Measurements from ENCODE around the gene CHD3. TPM values are rescaled to one million over a fixed set of nuclear protein-coding genes. Genes with fewer than 3 reads are reported as not detected.
A peak's percentile ranks its signal among the peaks of the same experiment; 100 is the strongest.

Gene CHD3
- polyA plus RNA-seq, 1 of the 3 experiments (the other 2 are of a cell fraction): 56.2 TPM

- H3K27me3 ChIP-seq (ENCODE audit: insufficient read depth): no peaks in the 10 kb centered on the region
- H4K20me1 ChIP-seq (ENCODE audit: insufficient read depth): peaks cover 3% of the 10 kb centered on the region; the same call in 1 of the 2 replicates
- no peak overlapping the region for H3K4me2 ChIP-seq
- peaks cover 38% of the 10 kb centered on the region for H3F3A ChIP-seq (replicated peaks; ENCODE audit: insufficient read depth)
- H3K9me2 ChIP-seq: no peaks in the 10 kb centered on the region
- H3K4me1 ChIP-seq (ENCODE audit: control insufficient read depth in 1 of 2, insufficient read depth in 2 of 2, low read depth in 1 of 2, low read length in 1 of 2): peaks cover 33 to 71% of the 10 kb centered on the region in 2 experiments
- H3K36me3 ChIP-seq (replicated peaks in 1 of 2; ENCODE audit: control insufficient read depth in 1 of 2, insufficient read depth in 2 of 2, low read length in 1 of 2): peaks cover 13 to 16% of the 10 kb centered on the region in 2 experiments
- WGBS (ENCODE audit: low lambda C conversion rate): under 1% methylated on average over 45 of the region's 100 CpGs
- peak overlapping the region; percentile 96 to 100; a peak in 3 of 4 replicates for H3K27ac ChIP-seq (ENCODE audit: low read depth in 2 of 2, low read length in 1 of 2)
- H3K9ac ChIP-seq: peak overlapping the region; percentile 77; the same call in 1 of the 2 replicates
- H3K79me2 ChIP-seq (ENCODE audit: insufficient read depth): peaks cover 37% of the 10 kb centered on the region
- peak; percentile 55 for DNase-seq
- no peak overlapping the region for H2AFZ ChIP-seq (ENCODE audit: low read depth)
- no peak for TF ChIP-seq USF1 (IDR thresholded peaks at IDR 0.05; ENCODE audit: borderline replicate concordance, low read depth)
- no peak for TF ChIP-seq POLR2AphosphoS5 (IDR thresholded peaks at IDR 0.05; ENCODE audit: low read depth, low read length)
- no peak for TF ChIP-seq IRF3 (IDR thresholded peaks at IDR 0.05; ENCODE audit: low read depth, low read length)
- no peak for TF ChIP-seq RXRA (IDR thresholded peaks at IDR 0.05; ENCODE audit: borderline replicate concordance, low read depth)
- TF ChIP-seq RCOR1 (IDR thresholded peaks at IDR 0.05; ENCODE audit: low read length): no peak
- TF ChIP-seq REST (IDR thresholded peaks at IDR 0.05; ENCODE audit: low read depth, low read length): no peak
- no peak for TF ChIP-seq TCF12 (IDR thresholded peaks at IDR 0.05)
- no peak for TF ChIP-seq JUND (IDR thresholded peaks at IDR 0.05)
- no peak for TF ChIP-seq YY1 (IDR thresholded peaks at IDR 0.05; ENCODE audit: low read depth)
- no peak for TF ChIP-seq FOSL2 (IDR thresholded peaks at IDR 0.05; ENCODE audit: borderline replicate concordance, low read depth)
- TF ChIP-seq MAX (IDR thresholded peaks at IDR 0.05; ENCODE audit: low read depth): no peak
- no peak for TF ChIP-seq USF2 (IDR thresholded peaks at IDR 0.05; ENCODE audit: borderline replicate concordance, low read depth, low read length)
- peak overlapping the region; percentile 76 to 78; a peak in 3 of 4 replicates for H3K4me3 ChIP-seq (ENCODE audit: low read depth in 2 of 2, low read length in 1 of 2)
- ChIA-PET POLR2A (interaction anchor here (1.7 kb wide), 1 partner anchor 47 kb away, joined by 5 read pairs; the partner anchor contains the start of genes CNTROB and TRAPPC1), CTCF (interaction anchor here (2.6 kb wide), 1 partner anchor 21 kb away, joined by 9 read pairs; no protein-coding TSS in a partner anchor)
- no peaks in the 10 kb centered on the region for H3K9me3 ChIP-seq
These were observed 3.8 kb upstream of the CHD3 start for GRCh38 chr17:7884581-7885366.

All from SK-N-SH (cell line).